ENCODE measurements around the gene ICOS. TPM values are rescaled to one million over a fixed set of nuclear protein-coding genes. Genes with fewer than 3 reads are reported as not detected.
A peak's percentile ranks its signal among the peaks of the same experiment; 100 is the strongest.
"Not testable (repeated sequence)": the region's sequence is repeated elsewhere in the genome, so short reads cannot be mapped to it uniquely, and the experiment has no call there.

ICOS gene
- total RNA-seq, 1 donor from 2014 or later = 2.1 TPM

GRCh38 chr2:203940039-203940438, 3.5 kb downstream of the ICOS start:
- Histone ChIP-seq H3K27me3 (no peaks in the 10 kb centered on the region), H3K4me3 (peak overlapping the region; percentile 31), H3K4me1 (no peaks in the 10 kb centered on the region), H3K9me3 (no peaks in the 10 kb centered on the region), H3K36me3 (no peaks in the 10 kb centered on the region), H3K27ac (no peak overlapping the region)
- TF ChIP-seq CTCF (IDR thresholded peaks at IDR 0.05) = no peak
- DNase-seq (no peak), ATAC-seq (peak; percentile 78)
- intact Hi-C loops (cut with DNase I) = no loop called here

- intact Hi-C loops (cut with DNase I); H3K27ac ChIP-seq; ATAC-seq; DNase-seq; H3K36me3 ChIP-seq; H3K27me3 ChIP-seq; H3K4me3 ChIP-seq; H3K9me3 ChIP-seq; H3K4me1 ChIP-seq: not testable (repeated sequence)
These were observed 7.2 kb downstream of the ICOS start for GRCh38 chr2:203943493-203944382.

GRCh38 chr2:203948733-203949132, 12.2 kb downstream of the ICOS start:
- Histone ChIP-seq H3K9me3 (no peaks in the 10 kb centered on the region), H3K27me3 (no peaks in the 10 kb centered on the region), H3K36me3 (no peaks in the 10 kb centered on the region), H3K4me1 (no peaks in the 10 kb centered on the region), H3K27ac (no peak overlapping the region), H3K4me3 (no peak overlapping the region)
- TF ChIP-seq CTCF (IDR thresholded peaks at IDR 0.05) = no peak
- DNase-seq (no peak), ATAC-seq (peak; percentile 31)
- intact Hi-C loops (cut with DNase I) = no loop called here

- intact Hi-C loops (cut with DNase I) = no loop called here
- no peak for TF ChIP-seq CTCF (IDR thresholded peaks at IDR 0.05)
- H3K4me3 ChIP-seq = no peak overlapping the region
- H3K27ac ChIP-seq = no peak overlapping the region
- no peak for ATAC-seq
- no peaks in the 10 kb centered on the region for H3K4me1 ChIP-seq
- no peaks in the 10 kb centered on the region for H3K27me3 ChIP-seq
- no peaks in the 10 kb centered on the region for H3K9me3 ChIP-seq
- no peak for DNase-seq
- no peaks in the 10 kb centered on the region for H3K36me3 ChIP-seq
These were observed 12.7 kb downstream of the ICOS start for GRCh38 chr2:203949228-203949627.

- TF ChIP-seq CTCF (IDR thresholded peaks at IDR 0.05) = no peak
- no peaks in the 10 kb centered on the region for H3K27me3 ChIP-seq
- H3K4me1 ChIP-seq = no peaks in the 10 kb centered on the region
- DNase-seq (no peak), ATAC-seq (no peak)
- H3K9me3 ChIP-seq = no peaks in the 10 kb centered on the region
- H3K36me3 ChIP-seq = no peaks in the 10 kb centered on the region
- intact Hi-C loops (cut with DNase I) = no loop called here
- no peak overlapping the region for H3K4me3 ChIP-seq
- H3K27ac ChIP-seq = no peak overlapping the region
These were observed 14.9 kb downstream of the ICOS start for GRCh38 chr2:203951366-203951902.

GRCh38 chr2:203959265-203959664, 22.7 kb downstream of the ICOS start:
- Histone ChIP-seq H3K27ac (no peak overlapping the region), H3K9me3 (no peaks in the 10 kb centered on the region), H3K27me3 (no peaks in the 10 kb centered on the region), H3K4me1 (no peaks in the 10 kb centered on the region), H3K36me3 (no peaks in the 10 kb centered on the region), H3K4me3 (no peak overlapping the region)
- intact Hi-C loops (cut with DNase I) = no loop called here
- no peak for DNase-seq
- TF ChIP-seq CTCF (IDR thresholded peaks at IDR 0.05) = no peak
- ATAC-seq = no peak

Measured in upper lobe of right lung (tissue), 1 donor.